LNCaP clone FGC (cell line): ENCODE results near the gene ASCL2.

ENCODE experiments used
- DNase-seq: peaks from one replicate; pipeline ENCODE4 v3.0.0-alpha.2; 2011; ENCODE audit warnings: low read depth
- H3K4me3 ChIP-seq: 2 replicates; pipeline ENCODE4 v1.5.1; 2011; ENCODE audit warnings: mild to moderate bottlenecking, low read depth, low read length, control low read depth
- CTCF ChIP-seq: IDR thresholded peaks from 2 replicates; pipeline ENCODE4 v1.5.1; 2012; ENCODE audit warnings: mild to moderate bottlenecking; ENCODE audit not compliant: control insufficient read depth, insufficient read depth; ENCODE audit errors: extremely low read depth

The ASCL2 gene

GRCh38 chr11:2229713-2230297, 40.6 kb downstream of the ASCL2 start:
- no peak overlapping the region for H3K4me3 ChIP-seq
- DNase-seq, result no peak
- no peak for TF ChIP-seq CTCF

GRCh38 chr11:2224254-2224653, 46.1 kb downstream of the ASCL2 start:
- no peak for DNase-seq
- TF ChIP-seq CTCF, result no peak
- no peak overlapping the region for H3K4me3 ChIP-seq

GRCh38 chr11:2223153-2223794, 47.1 kb downstream of the ASCL2 start:
- DNase-seq, result no peak
- no peak overlapping the region for H3K4me3 ChIP-seq
- TF ChIP-seq CTCF, result no peak

- DNase-seq, result no peak
- no peak overlapping the region for H3K4me3 ChIP-seq
- TF ChIP-seq CTCF, result no peak
Measured at GRCh38 chr11:2222451-2222850, 47.9 kb downstream of the ASCL2 start.

- no peak overlapping the region for H3K4me3 ChIP-seq
- no peak for DNase-seq
- no peak for TF ChIP-seq CTCF
Measured at GRCh38 chr11:2221591-2221990, 48.8 kb downstream of the ASCL2 start.

- no peak for DNase-seq
- no peak overlapping the region for H3K4me3 ChIP-seq
- TF ChIP-seq CTCF, result no peak
Measured at GRCh38 chr11:2221024-2221423, 49.4 kb downstream of the ASCL2 start.
